Measurements from ENCODE around the gene PCOLCE2.

GRCh38 chr3:142935963-142936362 is 47.1 kb upstream of the PCOLCE2 start:
- no peak for TF ChIP-seq CTCF (IDR thresholded peaks at IDR 0.05)
- no peak for TF ChIP-seq POLR2A (IDR thresholded peaks at IDR 0.05)
